GM19193 (cell line): ENCODE measurements around the gene CARMIL3.

Experiments
- POLR2A ChIP-seq: IDR thresholded peaks from 4 replicates; pipeline ENCODE4 v1.6.1; 2011; ENCODE audit not compliant: insufficient read depth, insufficient read length; ENCODE audit errors: extremely low read depth

CARMIL3 gene

GRCh38 chr14:24098927-24099813, 47.4 kb downstream of the CARMIL3 start:
- no peak for TF ChIP-seq POLR2A

- TF ChIP-seq POLR2A, result no peak
These were observed 48.6 kb downstream of the CARMIL3 start for GRCh38 chr14:24100197-24100981.

GRCh38 chr14:24100982-24101494, 49.2 kb downstream of the CARMIL3 start:
- no peak for TF ChIP-seq POLR2A

GRCh38 chr14:24102357-24103048, 50.7 kb downstream of the CARMIL3 start:
- no peak for TF ChIP-seq POLR2A

GRCh38 chr14:24103451-24103850, 51.6 kb downstream of the CARMIL3 start:
- no peak for TF ChIP-seq POLR2A

GRCh38 chr14:24106672-24107271, 55.0 kb downstream of the CARMIL3 start:
- no peak for TF ChIP-seq POLR2A

- TF ChIP-seq POLR2A, result no peak
These were observed 56.6 kb downstream of the CARMIL3 start for GRCh38 chr14:24108336-24108874.

- TF ChIP-seq POLR2A, result no peak
These were observed 58.3 kb downstream of the CARMIL3 start for GRCh38 chr14:24110060-24110459.

GRCh38 chr14:24110523-24110922, 58.7 kb downstream of the CARMIL3 start:
- no peak for TF ChIP-seq POLR2A

- no peak for TF ChIP-seq POLR2A
These were observed 61.6 kb downstream of the CARMIL3 start for GRCh38 chr14:24113379-24113800.

GRCh38 chr14:24113801-24114531, 62.2 kb downstream of the CARMIL3 start:
- TF ChIP-seq POLR2A, result peak; percentile 75

GRCh38 chr14:24114532-24115421, 63.0 kb downstream of the CARMIL3 start, which contains the start of the genes DCAF11 and NRL:
Gene DCAF11 (plus strand): TSS chr14:24114777. CDS start chr14:24115595, 818 bp downstream.
Gene NRL (minus strand): TSS chr14:24114949. CDS start chr14:24082848, 32,101 bp downstream.
- TF ChIP-seq POLR2A, result peak; percentile 42
